22Rv1 (cell line): Measurements from ENCODE around the gene FCMR.

Source experiments
- ZFX ChIP-seq: fragments of 450-650 bp; IDR thresholded peaks from 2 replicates; pipeline ENCODE4 v1.6.1; 2017; ENCODE audit warnings: antibody characterized with exemption, borderline replicate concordance
- TF ChIP-seq, protein P1 (sequence below): fragments of 450-650 bp; IDR thresholded peaks from 2 replicates; pipeline ENCODE4 v1.5.1; 2017; ENCODE audit warnings: mild to moderate bottlenecking

- TF ChIP-seq, protein P1, sequence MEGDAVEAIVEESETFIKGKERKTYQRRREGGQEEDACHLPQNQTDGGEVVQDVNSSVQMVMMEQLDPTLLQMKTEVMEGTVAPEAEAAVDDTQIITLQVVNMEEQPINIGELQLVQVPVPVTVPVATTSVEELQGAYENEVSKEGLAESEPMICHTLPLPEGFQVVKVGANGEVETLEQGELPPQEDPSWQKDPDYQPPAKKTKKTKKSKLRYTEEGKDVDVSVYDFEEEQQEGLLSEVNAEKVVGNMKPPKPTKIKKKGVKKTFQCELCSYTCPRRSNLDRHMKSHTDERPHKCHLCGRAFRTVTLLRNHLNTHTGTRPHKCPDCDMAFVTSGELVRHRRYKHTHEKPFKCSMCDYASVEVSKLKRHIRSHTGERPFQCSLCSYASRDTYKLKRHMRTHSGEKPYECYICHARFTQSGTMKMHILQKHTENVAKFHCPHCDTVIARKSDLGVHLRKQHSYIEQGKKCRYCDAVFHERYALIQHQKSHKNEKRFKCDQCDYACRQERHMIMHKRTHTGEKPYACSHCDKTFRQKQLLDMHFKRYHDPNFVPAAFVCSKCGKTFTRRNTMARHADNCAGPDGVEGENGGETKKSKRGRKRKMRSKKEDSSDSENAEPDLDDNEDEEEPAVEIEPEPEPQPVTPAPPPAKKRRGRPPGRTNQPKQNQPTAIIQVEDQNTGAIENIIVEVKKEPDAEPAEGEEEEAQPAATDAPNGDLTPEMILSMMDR, result no peak
- no peak for TF ChIP-seq ZFX
Measured at GRCh38 chr1:206866062-206866461, 55.7 kb downstream of the FCMR start.
